ENCODE measurements around the gene APIP.
A peak's percentile ranks its signal among the peaks of the same experiment; 100 is the strongest.

APIP gene

GRCh38 chr11:34928268-34928959, 12.2 kb upstream of the APIP start:
- no peak for DNase-seq (ENCODE audit: low spot score)
- in situ Hi-C loops (cut with MboI; ENCODE audit: low pct_unique_long_range_greater_than_20kb, low sequenced_read_pairs, unreplicated experiment): loop anchor here (10.0 kb wide), 1 partner anchor 456 kb away; no protein-coding TSS in a partner anchor
- no peak for TF ChIP-seq CTCF (IDR thresholded peaks at IDR 0.05; ENCODE audit: extremely low read depth, insufficient read depth, missing control alignments)

GRCh38 chr11:34926831-34927132, 10.6 kb upstream of the APIP start:
- in situ Hi-C loops (cut with MboI; ENCODE audit: low pct_unique_long_range_greater_than_20kb, low sequenced_read_pairs, unreplicated experiment): loop anchor here (10.0 kb wide), 1 partner anchor 458 kb away; no protein-coding TSS in a partner anchor
- DNase-seq (ENCODE audit: low spot score): no peak
- no peak for TF ChIP-seq CTCF (IDR thresholded peaks at IDR 0.05; ENCODE audit: extremely low read depth, insufficient read depth, missing control alignments)

GRCh38 chr11:34926101-34926830, 10.1 kb upstream of the APIP start:
- TF ChIP-seq CTCF (IDR thresholded peaks at IDR 0.05; ENCODE audit: extremely low read depth, insufficient read depth, missing control alignments): peak; percentile 72
- peak; percentile 12 for DNase-seq (ENCODE audit: low spot score)
- in situ Hi-C loops (cut with MboI; ENCODE audit: low pct_unique_long_range_greater_than_20kb, low sequenced_read_pairs, unreplicated experiment): loop anchor here (10.0 kb wide), 1 partner anchor 459 kb away; no protein-coding TSS in a partner anchor

GRCh38 chr11:34924714-34925113, 8.5 kb upstream of the APIP start:
- in situ Hi-C loops (cut with MboI; ENCODE audit: low pct_unique_long_range_greater_than_20kb, low sequenced_read_pairs, unreplicated experiment): loop anchor here (10.0 kb wide), 1 partner anchor 460 kb away; no protein-coding TSS in a partner anchor
- no peak for TF ChIP-seq CTCF (IDR thresholded peaks at IDR 0.05; ENCODE audit: extremely low read depth, insufficient read depth, missing control alignments)
- DNase-seq (ENCODE audit: low spot score): no peak

- in situ Hi-C loops (cut with MboI; ENCODE audit: low pct_unique_long_range_greater_than_20kb, low sequenced_read_pairs, unreplicated experiment): loop anchor here (10.0 kb wide), 1 partner anchor 464 kb away; no protein-coding TSS in a partner anchor
- no peak for TF ChIP-seq CTCF (IDR thresholded peaks at IDR 0.05; ENCODE audit: extremely low read depth, insufficient read depth, missing control alignments)
- DNase-seq (ENCODE audit: low spot score): no peak
These were observed 5.0 kb upstream of the APIP start for GRCh38 chr11:34921156-34921555.

GRCh38 chr11:34916843-34917770, 928 bp upstream of the APIP start:
- DNase-seq (ENCODE audit: low spot score): peak; percentile 10
- no peak for TF ChIP-seq CTCF (IDR thresholded peaks at IDR 0.05; ENCODE audit: extremely low read depth, insufficient read depth, missing control alignments)
- in situ Hi-C loops (cut with MboI; ENCODE audit: low pct_unique_long_range_greater_than_20kb, low sequenced_read_pairs, unreplicated experiment): no loop called here

All from GM13977 (cell line).